Liver (tissue), 3 donors: Measurements from ENCODE around the gene OR2T1.
"Not testable (repeated sequence)": the region's sequence is repeated elsewhere in the genome, so short reads cannot be mapped to it uniquely, and the experiment has no call there.

Experiments
- CTCF ChIP-seq: fragments of 150-350 bp; IDR thresholded peaks from 2 replicates; pipeline ENCODE4 v1.5.1; 2017; ENCODE audit warnings: improper control_type of control experiment, low read depth, low read length; ENCODE audit not compliant: missing input control
- EGR1 ChIP-seq, 2 donors: IDR thresholded peaks; 2 replicates each; pipeline ENCODE4 v1.6.1; 2016 to 2018; ENCODE audit warnings: antibody characterized with exemption in 2 of 2, low read depth in 2 of 2
- HNF4A ChIP-seq, 2 donors: conservative IDR thresholded peaks; 2 replicates each; pipeline ENCODE4 v1.6.1; 2016; ENCODE audit warnings: antibody characterized with exemption in 2 of 2, mild to moderate bottlenecking in 2 of 2
- NR2F2 ChIP-seq: IDR thresholded peaks from 2 replicates; pipeline ENCODE4 v1.6.1; 2016; ENCODE audit warnings: antibody characterized with exemption
- RAD21 ChIP-seq, 2 donors: IDR thresholded peaks; 2 replicates each; pipeline ENCODE4 v1.6.1; 2016; ENCODE audit warnings: antibody characterized with exemption in 2 of 2, mild to moderate bottlenecking in 2 of 2
- REST ChIP-seq: IDR thresholded peaks from 2 replicates; pipeline ENCODE4 v1.6.1; 2016; ENCODE audit warnings: antibody characterized with exemption, mild to moderate bottlenecking
- YY1 ChIP-seq: IDR thresholded peaks from 2 replicates; pipeline ENCODE4 v1.6.1; 2016; ENCODE audit warnings: antibody characterized with exemption, mild to moderate bottlenecking
- TF ChIP-seq, protein P1 (sequence below): IDR thresholded peaks from 2 replicates; pipeline ENCODE4 v1.6.1; 2016; ENCODE audit warnings: antibody characterized with exemption
- donor health status: healthy.
- donor health status: healthy.

- TF ChIP-seq HNF4A (conservative IDR thresholded peaks at IDR 0.05); CTCF; EGR1 (IDR thresholded peaks at IDR 0.05; ENCODE audit: low read depth in 2 of 2); REST; RAD21 (IDR thresholded peaks at IDR 0.05); NR2F2; YY1: not testable (repeated sequence)
- TF ChIP-seq, protein P1, sequence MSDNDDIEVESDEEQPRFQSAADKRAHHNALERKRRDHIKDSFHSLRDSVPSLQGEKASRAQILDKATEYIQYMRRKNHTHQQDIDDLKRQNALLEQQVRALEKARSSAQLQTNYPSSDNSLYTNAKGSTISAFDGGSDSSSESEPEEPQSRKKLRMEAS = not testable (repeated sequence)
Observed at GRCh38 chr1:248432201-248432600, 29.4 kb downstream of the OR2T1 start.
